ENCODE measurements around the gene CEND1. TPM values are rescaled to one million over a fixed set of nuclear protein-coding genes. Genes with fewer than 3 reads are reported as not detected.

The CEND1 gene
- total and polyA plus RNA-seq, 2 of the 13 experiments (the other 11 are each of a cell fraction or from before 2014, with no cell fraction given) = not detected

DNA sequence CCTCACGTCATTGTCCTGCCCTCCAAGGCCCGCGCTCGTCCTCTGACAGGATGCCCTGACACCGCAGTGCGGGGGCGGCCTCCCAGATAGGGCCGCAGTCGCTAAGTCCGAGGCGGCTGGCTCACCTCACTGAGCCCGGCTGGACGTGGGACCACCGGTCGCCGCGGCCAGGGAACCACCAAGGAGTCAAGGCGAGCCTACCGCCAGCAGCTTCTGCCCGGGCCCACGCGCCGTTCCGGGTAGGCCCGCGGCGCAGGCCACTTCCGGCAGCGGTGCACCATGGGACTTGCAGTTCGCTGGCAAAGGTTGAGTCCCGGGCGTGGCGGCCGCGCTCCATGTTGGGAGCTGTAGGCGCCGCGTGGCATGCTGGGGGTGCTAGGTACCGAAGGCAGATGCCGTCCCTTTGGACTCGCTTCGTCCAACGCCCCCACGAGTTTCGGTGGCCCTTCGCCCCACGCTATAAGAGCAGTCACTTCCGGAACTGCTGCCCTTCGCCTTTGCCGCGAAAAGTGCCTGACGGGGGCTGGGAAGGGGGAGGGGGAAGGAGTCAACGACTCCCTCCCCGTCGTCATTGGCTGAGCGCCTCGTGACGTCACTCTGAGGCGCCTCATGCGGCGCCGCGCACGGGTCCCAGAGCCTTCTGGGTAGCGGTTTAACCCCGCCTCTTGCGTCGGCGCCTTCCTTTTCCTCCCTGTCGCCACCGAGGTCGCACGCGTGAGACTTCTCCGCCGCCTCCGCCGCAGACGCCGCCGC lies 19.6 kb upstream of the CEND1 start, which contains the start of gene RPLP2 (continued):
- TF ChIP-seq, protein P1, sequence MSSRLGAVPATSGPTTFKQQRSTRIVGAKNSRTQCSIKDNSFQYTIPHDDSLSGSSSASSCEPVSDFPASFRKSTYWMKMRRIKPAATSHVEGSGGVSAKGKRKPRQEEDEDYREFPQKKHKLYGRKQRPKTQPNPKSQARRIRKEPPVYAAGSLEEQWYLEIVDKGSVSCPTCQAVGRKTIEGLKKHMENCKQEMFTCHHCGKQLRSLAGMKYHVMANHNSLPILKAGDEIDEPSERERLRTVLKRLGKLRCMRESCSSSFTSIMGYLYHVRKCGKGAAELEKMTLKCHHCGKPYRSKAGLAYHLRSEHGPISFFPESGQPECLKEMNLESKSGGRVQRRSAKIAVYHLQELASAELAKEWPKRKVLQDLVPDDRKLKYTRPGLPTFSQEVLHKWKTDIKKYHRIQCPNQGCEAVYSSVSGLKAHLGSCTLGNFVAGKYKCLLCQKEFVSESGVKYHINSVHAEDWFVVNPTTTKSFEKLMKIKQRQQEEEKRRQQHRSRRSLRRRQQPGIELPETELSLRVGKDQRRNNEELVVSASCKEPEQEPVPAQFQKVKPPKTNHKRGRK (CRISPR knock-in tag; IDR thresholded peaks at IDR 0.05) = no peak
- TF ChIP-seq NKX3-1 (CRISPR knock-in tag; IDR thresholded peaks at IDR 0.05) = 0 out of 2 replicates have a peak, but pooled peaks have one; percentile 7
- peak; percentile 98 for TF ChIP-seq ATF1 (CRISPR knock-in tag; IDR thresholded peaks at IDR 0.05)
- TF ChIP-seq, protein P2, sequence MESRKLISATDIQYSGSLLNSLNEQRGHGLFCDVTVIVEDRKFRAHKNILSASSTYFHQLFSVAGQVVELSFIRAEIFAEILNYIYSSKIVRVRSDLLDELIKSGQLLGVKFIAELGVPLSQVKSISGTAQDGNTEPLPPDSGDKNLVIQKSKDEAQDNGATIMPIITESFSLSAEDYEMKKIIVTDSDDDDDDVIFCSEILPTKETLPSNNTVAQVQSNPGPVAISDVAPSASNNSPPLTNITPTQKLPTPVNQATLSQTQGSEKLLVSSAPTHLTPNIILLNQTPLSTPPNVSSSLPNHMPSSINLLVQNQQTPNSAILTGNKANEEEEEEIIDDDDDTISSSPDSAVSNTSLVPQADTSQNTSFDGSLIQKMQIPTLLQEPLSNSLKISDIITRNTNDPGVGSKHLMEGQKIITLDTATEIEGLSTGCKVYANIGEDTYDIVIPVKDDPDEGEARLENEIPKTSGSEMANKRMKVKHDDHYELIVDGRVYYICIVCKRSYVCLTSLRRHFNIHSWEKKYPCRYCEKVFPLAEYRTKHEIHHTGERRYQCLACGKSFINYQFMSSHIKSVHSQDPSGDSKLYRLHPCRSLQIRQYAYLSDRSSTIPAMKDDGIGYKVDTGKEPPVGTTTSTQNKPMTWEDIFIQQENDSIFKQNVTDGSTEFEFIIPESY (CRISPR knock-in tag; IDR thresholded peaks at IDR 0.05) = no peak
- TF ChIP-seq BRD4 (CRISPR knock-in tag; IDR thresholded peaks at IDR 0.05) = no peak; the same call in none of the 2 replicates
- peak; percentile 94; the same call in 1 of the 2 replicates for TF ChIP-seq ZNF670 (CRISPR knock-in tag; IDR thresholded peaks at IDR 0.05; ENCODE audit: borderline replicate concordance)
- TF ChIP-seq, protein P3, sequence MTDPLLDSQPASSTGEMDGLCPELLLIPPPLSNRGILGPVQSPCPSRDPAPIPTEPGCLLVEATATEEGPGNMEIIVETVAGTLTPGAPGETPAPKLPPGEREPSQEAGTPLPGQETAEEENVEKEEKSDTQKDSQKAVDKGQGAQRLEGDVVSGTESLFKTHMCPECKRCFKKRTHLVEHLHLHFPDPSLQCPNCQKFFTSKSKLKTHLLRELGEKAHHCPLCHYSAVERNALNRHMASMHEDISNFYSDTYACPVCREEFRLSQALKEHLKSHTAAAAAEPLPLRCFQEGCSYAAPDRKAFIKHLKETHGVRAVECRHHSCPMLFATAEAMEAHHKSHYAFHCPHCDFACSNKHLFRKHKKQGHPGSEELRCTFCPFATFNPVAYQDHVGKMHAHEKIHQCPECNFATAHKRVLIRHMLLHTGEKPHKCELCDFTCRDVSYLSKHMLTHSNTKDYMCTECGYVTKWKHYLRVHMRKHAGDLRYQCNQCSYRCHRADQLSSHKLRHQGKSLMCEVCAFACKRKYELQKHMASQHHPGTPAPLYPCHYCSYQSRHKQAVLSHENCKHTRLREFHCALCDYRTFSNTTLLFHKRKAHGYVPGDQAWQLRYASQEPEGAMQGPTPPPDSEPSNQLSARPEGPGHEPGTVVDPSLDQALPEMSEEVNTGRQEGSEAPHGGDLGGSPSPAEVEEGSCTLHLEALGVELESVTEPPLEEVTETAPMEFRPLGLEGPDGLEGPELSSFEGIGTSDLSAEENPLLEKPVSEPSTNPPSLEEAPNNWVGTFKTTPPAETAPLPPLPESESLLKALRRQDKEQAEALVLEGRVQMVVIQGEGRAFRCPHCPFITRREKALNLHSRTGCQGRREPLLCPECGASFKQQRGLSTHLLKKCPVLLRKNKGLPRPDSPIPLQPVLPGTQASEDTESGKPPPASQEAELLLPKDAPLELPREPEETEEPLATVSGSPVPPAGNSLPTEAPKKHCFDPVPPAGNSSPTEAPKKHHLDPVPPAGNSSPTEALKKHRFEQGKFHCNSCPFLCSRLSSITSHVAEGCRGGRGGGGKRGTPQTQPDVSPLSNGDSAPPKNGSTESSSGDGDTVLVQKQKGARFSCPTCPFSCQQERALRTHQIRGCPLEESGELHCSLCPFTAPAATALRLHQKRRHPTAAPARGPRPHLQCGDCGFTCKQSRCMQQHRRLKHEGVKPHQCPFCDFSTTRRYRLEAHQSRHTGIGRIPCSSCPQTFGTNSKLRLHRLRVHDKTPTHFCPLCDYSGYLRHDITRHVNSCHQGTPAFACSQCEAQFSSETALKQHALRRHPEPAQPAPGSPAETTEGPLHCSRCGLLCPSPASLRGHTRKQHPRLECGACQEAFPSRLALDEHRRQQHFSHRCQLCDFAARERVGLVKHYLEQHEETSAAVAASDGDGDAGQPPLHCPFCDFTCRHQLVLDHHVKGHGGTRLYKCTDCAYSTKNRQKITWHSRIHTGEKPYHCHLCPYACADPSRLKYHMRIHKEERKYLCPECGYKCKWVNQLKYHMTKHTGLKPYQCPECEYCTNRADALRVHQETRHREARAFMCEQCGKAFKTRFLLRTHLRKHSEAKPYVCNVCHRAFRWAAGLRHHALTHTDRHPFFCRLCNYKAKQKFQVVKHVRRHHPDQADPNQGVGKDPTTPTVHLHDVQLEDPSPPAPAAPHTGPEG (CRISPR knock-in tag; IDR thresholded peaks at IDR 0.05) = no peak; the same call in 1 of the 2 replicates
- TF ChIP-seq HOXA3 (CRISPR knock-in tag; IDR thresholded peaks at IDR 0.05) = peak; percentile 93

All from HepG2 (cell line).